Ishikawa (cell line): ENCODE measurements around the gene CFD.

Experiments used
- EGR1 ChIP-seq: IDR thresholded peaks from 2 replicates; pipeline ENCODE4 v1.6.1; 2012
- RAD21 ChIP-seq: IDR thresholded peaks from 2 replicates; pipeline ENCODE4 v1.6.1; 2012; ENCODE audit warnings: low read depth
- TEAD4 ChIP-seq: IDR thresholded peaks from 2 replicates; pipeline ENCODE4 v1.6.1; 2012
- TF ChIP-seq, protein P1 (sequence below): IDR thresholded peaks from 2 replicates; pipeline ENCODE4 v1.6.1; 2012; ENCODE audit warnings: low read depth, mild to moderate bottlenecking

DNA sequence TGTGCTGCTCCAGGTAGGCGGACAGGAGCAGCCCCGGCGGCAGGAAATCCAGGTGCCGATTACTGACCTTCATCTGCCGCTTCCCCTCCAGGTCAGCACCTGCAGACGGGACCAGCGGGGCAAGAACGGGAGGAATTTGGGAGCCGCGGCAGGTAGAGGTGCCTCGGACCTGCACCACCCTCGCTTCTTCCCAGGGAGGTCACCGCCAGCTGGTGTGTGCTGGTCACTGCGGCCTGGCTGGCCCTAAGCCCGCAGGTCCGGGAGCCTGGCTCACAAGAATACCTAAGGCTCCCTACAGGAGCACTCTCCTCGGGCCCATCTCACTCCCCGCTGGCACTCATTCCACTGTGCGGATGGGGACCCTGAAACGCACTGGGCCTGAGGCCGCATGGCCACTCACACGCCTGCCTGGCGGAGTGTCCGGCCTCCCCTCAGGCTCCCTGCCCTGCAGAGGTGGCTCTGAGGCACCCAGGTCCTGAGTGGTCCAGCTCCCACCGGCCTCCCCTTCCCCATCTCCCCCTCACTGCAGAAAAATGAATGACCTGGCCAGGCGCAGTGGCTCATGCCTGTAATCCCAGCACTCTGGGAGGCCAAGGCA, 38.1 kb downstream of the CFD start:
- TF ChIP-seq, protein P1, sequence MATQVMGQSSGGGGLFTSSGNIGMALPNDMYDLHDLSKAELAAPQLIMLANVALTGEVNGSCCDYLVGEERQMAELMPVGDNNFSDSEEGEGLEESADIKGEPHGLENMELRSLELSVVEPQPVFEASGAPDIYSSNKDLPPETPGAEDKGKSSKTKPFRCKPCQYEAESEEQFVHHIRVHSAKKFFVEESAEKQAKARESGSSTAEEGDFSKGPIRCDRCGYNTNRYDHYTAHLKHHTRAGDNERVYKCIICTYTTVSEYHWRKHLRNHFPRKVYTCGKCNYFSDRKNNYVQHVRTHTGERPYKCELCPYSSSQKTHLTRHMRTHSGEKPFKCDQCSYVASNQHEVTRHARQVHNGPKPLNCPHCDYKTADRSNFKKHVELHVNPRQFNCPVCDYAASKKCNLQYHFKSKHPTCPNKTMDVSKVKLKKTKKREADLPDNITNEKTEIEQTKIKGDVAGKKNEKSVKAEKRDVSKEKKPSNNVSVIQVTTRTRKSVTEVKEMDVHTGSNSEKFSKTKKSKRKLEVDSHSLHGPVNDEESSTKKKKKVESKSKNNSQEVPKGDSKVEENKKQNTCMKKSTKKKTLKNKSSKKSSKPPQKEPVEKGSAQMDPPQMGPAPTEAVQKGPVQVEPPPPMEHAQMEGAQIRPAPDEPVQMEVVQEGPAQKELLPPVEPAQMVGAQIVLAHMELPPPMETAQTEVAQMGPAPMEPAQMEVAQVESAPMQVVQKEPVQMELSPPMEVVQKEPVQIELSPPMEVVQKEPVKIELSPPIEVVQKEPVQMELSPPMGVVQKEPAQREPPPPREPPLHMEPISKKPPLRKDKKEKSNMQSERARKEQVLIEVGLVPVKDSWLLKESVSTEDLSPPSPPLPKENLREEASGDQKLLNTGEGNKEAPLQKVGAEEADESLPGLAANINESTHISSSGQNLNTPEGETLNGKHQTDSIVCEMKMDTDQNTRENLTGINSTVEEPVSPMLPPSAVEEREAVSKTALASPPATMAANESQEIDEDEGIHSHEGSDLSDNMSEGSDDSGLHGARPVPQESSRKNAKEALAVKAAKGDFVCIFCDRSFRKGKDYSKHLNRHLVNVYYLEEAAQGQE: no peak
- TF ChIP-seq TEAD4 (no peak), EGR1 (no peak), RAD21 (no peak)
